Left forelimb (tissue), 1 donor: Measurements from ENCODE around the gene ANKZF1.
"Not testable (repeated sequence)": the region's sequence is repeated elsewhere in the genome, so short reads cannot be mapped to it uniquely, and the experiment has no call there.

Source experiments
- DNase-seq: peaks from one replicate; pipeline ENCODE4 v3.0.0-alpha.2; 2018; ENCODE audit warnings: low spot score

ANKZF1 gene

GRCh38 chr2:219229305-219230058, at the start of gene ANKZF1, which contains the start of gene ATG9A:
Gene ANKZF1, plus strand, starts transcription at chr2:219229806. Its CDS starts 452 bp downstream, at chr2:219230258.
Gene ATG9A, minus strand, starts transcription at chr2:219229636. Its CDS starts 1,612 bp downstream, at chr2:219228024.
- DNase-seq: peak; percentile 99

GRCh38 chr2:219180961-219181360, 48.6 kb upstream of the ANKZF1 start:
- DNase-seq: no peak

- no peak for DNase-seq
These were observed 48.1 kb upstream of the ANKZF1 start for GRCh38 chr2:219181531-219181930.

GRCh38 chr2:219182331-219183150, 47.1 kb upstream of the ANKZF1 start:
- no peak for DNase-seq

GRCh38 chr2:219183151-219183772, 46.3 kb upstream of the ANKZF1 start:
- DNase-seq: no peak

GRCh38 chr2:219184121-219184520, 45.5 kb upstream of the ANKZF1 start:
- no peak for DNase-seq

- no peak for DNase-seq
These were observed 42.7 kb upstream of the ANKZF1 start for GRCh38 chr2:219186754-219187456.

GRCh38 chr2:219197388-219197787, 32.2 kb upstream of the ANKZF1 start:
- no peak for DNase-seq

- DNase-seq: no peak
These were observed 30.6 kb upstream of the ANKZF1 start for GRCh38 chr2:219198974-219199373.

- DNase-seq: no peak
These were observed 30.0 kb upstream of the ANKZF1 start for GRCh38 chr2:219199470-219200211.

- not testable (repeated sequence) for DNase-seq
These were observed 28.9 kb upstream of the ANKZF1 start for GRCh38 chr2:219200502-219201326.

- not testable (repeated sequence) for DNase-seq
These were observed 28.3 kb upstream of the ANKZF1 start for GRCh38 chr2:219201331-219201730.

GRCh38 chr2:219204425-219205164, 25.0 kb upstream of the ANKZF1 start:
- DNase-seq: no peak

- DNase-seq: no peak
These were observed 24.5 kb upstream of the ANKZF1 start for GRCh38 chr2:219205165-219205538.

GRCh38 chr2:219205981-219206327, 23.7 kb upstream of the ANKZF1 start:
- DNase-seq: peak; percentile 47

- peak; percentile 96 for DNase-seq
These were observed 23.1 kb upstream of the ANKZF1 start, which contains the start of gene ZFAND2B for GRCh38 chr2:219206328-219207133. Gene ZFAND2B, plus strand, starts transcription at chr2:219206782. Its CDS starts 206 bp downstream, at chr2:219206988.

GRCh38 chr2:219207134-219207883, 22.3 kb upstream of the ANKZF1 start:
- no peak for DNase-seq
